SIG-M5 treated with dmso at 0.1 percent for 504 hours (cell line): Measurements from ENCODE around the gene AGAP1.

Experiments
- DNase-seq: peaks from one replicate; lab custom pipeline; 2025; ENCODE audit not compliant: unreplicated experiment; lab: John Stamatoyannopoulos, UW

The AGAP1 gene

GRCh38 chr2:236010920-236011685 is 517.3 kb downstream of the AGAP1 start:
- no peak for DNase-seq

- DNase-seq, result no peak
Measured at GRCh38 chr2:236012155-236012554, 518.3 kb downstream of the AGAP1 start.

GRCh38 chr2:236014408-236015131 is 520.7 kb downstream of the AGAP1 start:
- DNase-seq, result no peak

DNA sequence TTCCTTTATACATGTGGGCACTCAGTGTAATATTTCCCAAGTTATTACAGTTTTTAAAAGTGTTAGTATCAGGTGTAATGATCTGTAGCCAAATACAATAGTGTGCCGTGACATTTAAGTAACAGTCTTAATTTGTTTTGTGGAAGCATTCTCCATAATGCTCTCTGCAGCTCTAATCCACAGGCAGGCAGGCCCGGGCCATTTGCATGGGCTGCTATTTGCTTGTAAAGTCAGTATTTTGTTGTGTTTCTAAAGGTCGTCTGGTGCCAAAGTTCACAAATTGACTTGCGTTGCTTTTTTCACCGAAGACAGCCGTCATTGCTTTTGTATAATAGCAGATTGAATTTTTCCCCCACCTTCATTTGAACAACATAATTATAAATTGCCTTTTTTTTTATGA is 521.3 kb downstream of the AGAP1 start:
- no peak for DNase-seq

GRCh38 chr2:236016496-236016895 is 522.7 kb downstream of the AGAP1 start:
- no peak for DNase-seq

GRCh38 chr2:236017446-236017845 is 523.6 kb downstream of the AGAP1 start:
- no peak for DNase-seq

DNA sequence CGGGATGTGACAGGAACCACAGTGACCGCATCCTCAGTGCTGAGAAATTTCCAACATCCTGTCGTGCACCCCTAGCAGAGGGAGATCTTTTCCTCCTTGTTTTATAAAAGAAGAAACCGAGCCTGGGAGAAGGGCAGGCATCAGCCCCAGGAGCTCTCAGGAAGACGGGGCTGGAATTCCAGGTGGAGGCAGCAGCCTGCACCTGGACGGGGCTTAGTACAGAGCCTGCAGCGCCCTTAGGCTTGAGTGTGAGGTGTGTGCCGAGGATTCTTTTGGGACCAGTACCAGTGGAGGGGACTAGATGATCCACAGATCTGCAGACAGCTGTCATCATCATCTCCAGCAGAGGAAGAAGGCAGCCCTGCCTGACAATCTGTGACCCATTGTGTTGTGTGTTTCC is 525.6 kb downstream of the AGAP1 start:
- no peak for DNase-seq

- no peak for DNase-seq
Measured at GRCh38 chr2:236021499-236022057, 527.7 kb downstream of the AGAP1 start.

GRCh38 chr2:236022128-236022527 is 528.3 kb downstream of the AGAP1 start:
- no peak for DNase-seq

DNA sequence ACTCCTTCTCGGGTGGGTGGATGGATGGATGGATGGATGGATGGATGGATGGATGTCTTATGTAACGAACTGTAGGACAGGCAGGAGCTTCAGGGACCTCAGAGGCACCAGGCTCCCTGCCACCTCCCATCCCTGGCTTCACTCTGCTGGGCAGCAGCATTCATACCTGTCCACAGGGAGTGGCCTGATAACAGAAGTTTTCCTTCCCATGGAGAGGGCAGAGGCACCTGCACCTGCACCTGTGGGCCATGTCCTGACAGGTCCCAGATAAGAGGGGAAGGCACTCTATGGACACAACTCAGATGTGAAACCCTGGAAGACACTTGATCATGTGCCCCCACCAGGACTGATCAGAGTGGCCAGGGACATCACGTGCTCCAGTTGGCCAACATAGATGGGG is 532.0 kb downstream of the AGAP1 start:
- DNase-seq, result no peak

- no peak for DNase-seq
Measured at GRCh38 chr2:236026841-236027240, 533.0 kb downstream of the AGAP1 start.

GRCh38 chr2:236028066-236028465 is 534.2 kb downstream of the AGAP1 start:
- no peak for DNase-seq

- DNase-seq, result no peak
Measured at GRCh38 chr2:236033462-236033861, 539.6 kb downstream of the AGAP1 start.

DNA sequence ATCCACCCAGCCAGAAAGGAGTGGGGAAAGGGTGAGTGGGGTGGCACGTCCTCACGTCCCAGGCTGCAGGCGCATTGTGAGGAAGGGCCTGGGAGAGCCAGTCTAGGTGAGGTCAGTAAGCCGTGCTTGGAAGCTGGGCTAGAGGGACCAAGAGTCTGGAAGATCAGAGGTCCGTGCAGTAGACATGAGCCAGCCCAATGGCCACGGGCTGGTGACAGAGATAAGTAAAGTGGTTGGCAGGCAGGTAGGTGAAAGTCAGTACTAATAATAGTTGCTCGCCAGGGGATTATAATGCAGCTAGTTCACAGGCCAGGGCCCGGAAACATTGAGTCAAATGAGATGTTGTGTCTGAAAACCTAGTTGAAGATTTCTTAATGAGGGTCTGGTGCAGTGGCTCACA is 541.1 kb downstream of the AGAP1 start:
- DNase-seq, result no peak

- DNase-seq, result no peak
Measured at GRCh38 chr2:236036045-236036444, 542.2 kb downstream of the AGAP1 start.

DNA sequence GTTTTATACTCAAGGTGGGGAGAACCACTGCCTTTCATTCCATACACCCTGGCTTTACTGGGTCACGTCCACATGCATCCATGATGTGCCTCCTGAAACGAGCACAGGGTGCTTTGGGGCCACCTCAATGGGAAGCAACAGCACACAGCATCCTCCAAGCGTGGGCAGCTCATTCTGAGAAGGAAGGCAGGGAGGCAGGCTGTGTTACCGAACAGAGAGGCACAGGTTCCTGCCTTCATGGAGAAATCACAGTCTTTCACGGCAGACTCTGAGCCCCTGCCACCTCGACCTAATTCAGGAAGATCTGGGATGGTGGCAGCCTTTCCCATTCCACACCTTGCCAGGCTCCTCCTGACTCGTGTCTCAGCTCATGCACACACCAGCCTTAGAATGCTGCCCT is 544.3 kb downstream of the AGAP1 start:
- no peak for DNase-seq

DNA sequence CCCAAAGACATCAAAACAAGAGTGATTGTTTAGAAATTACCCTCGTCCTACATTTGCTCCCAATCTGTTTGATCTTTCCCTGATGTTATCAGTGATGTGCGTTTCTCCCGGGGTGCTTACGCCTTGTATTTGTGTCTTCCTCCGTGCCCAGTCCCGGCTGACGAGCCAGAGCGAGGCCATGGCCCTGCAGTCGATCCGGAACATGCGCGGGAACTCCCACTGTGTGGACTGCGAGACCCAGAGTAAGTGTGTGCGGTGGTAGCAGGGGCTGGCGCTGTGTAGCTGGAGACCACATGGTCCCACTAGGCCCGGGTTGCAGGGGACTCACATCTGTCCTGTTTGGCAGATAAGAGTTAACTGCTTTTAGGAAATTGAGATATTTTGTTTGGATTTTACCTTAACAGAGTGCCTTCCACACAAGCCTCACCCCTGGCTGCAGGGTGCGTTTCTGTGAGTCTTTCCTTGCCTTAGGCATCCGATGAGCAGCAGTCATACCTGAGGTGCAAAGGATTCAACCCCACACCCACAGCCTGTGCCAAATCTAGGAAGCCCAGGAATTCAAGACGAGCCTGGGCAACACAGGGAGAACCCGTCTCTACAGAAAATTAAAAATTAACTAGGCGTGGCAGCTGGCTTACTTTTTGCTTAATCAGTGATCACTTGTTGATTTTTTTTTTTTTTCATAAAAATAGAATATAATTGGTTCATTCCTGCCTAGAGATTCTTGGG is 546.9 kb downstream of the AGAP1 start:
- no peak for DNase-seq

GRCh38 chr2:236041616-236042015 is 547.8 kb downstream of the AGAP1 start:
- no peak for DNase-seq

DNA sequence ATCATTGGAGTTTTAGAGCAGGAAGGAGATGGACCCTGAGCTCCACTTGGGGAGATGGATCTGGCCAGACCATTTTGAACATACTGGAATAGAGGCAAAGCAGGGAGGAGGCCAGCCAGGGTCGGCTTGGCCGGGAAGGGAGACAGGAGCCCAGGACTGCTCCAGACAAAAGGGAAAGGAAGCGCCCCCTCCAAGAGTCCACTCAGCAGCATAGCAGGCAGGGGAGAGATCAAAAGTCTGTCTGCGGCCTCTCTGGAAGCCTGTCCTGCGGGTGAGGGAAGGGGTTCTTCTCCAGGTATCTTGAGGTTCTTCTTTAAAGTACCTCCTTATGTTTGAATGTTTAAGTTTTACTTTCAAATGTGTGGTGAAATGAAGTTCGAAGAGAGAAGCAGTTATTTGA is 548.2 kb downstream of the AGAP1 start:
- no peak for DNase-seq

DNA sequence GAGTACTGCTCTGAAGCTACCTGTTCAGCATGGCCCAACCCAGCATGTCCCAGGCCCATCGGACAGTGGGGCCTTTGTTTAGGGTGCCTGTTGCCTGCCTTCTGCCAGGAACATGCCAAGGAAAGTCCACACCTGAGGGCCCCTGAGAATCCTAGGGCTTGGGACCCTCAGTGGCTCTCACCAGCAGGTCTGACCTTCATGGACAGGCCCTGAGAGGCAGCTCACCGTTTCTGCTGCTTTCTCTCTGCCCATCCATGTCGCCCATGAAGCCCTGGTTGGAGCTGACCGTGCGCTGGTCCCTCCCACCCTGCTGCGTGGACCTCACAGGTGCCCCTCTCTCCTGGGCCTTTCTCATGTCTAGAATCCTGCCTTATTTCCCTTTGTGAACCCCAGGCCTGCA is 550.3 kb downstream of the AGAP1 start:
- DNase-seq, result no peak
